Gastrocnemius medialis (tissue), 4 donors: ENCODE measurements around the gene SLC30A7. TPM values are rescaled to one million over a fixed set of nuclear protein-coding genes. Genes with fewer than 3 reads are reported as not detected.

ENCODE experiments used
- ATAC-seq, 2 donors: fragments of 150-250 bp; one replicate each; pipeline ENCODE4 v1.9.1; 2016
- DNase-seq, 2 donors: peaks; one replicate each; pipeline ENCODE4 v3.0.0-alpha.2; 2019
- H3K27ac ChIP-seq, 4 donors: fragments of 200-600 bp; sonication (generic); 1 replicate in 1 of 4; 2 replicates in 3 of 4; pipeline ENCODE4 v1.5.1; 2016 to 2018; ENCODE audit warnings: mild to moderate bottlenecking in 2 of 4, moderate library complexity in 1 of 4
- H3K27me3 ChIP-seq, 3 donors: fragments of 200-600 bp; sonication (generic) in 2 of 3; 1 replicate in 1 of 3; 2 replicates in 2 of 3; pipeline versions ENCODE4 v1.5.1 to v1.6.0; 2016 to 2019; ENCODE audit warnings: mild to moderate bottlenecking in 1 of 3, moderate library complexity in 1 of 3
- H3K36me3 ChIP-seq, 2 donors: fragments of 200-600 bp; sonication (generic) in 1 of 2; one replicate each; pipeline ENCODE4 v1.5.1; 2017 to 2018
- H3K4me1 ChIP-seq, 2 donors: fragments of 200-600 bp; sonication (generic) in 1 of 2; one replicate each; pipeline ENCODE4 v1.5.1; 2016 to 2017; ENCODE audit warnings: mild to moderate bottlenecking in 2 of 2
- H3K4me3 ChIP-seq, 4 donors: fragments of 200-600 bp; sonication (generic) in 3 of 4; 1 replicate in 1 of 4; 2 replicates in 3 of 4; pipeline ENCODE4 v1.5.1; 2016 to 2019; ENCODE audit warnings: mild to moderate bottlenecking in 2 of 4
- H3K9me3 ChIP-seq, 3 donors: fragments of 200-600 bp; sonication (generic) in 2 of 3; 1 replicate in 1 of 3; 2 replicates in 2 of 3; pipeline ENCODE4 v1.5.1; 2016 to 2019
- POLR2A ChIP-seq, 2 donors: fragments of 450-650 bp; IDR thresholded peaks; one replicate each; pipeline ENCODE4 v1.6.1; 2017; ENCODE audit warnings: antibody characterized with exemption in 2 of 2, mild to moderate bottlenecking in 2 of 2, moderate library complexity in 2 of 2
- in situ Hi-C, 4 donors: fragments of 200-750 bp; cut with MboI; loops; one replicate each; pipeline versions ENCODE4 v1.15.0 to v1.8.0; 2017; ENCODE audit warnings: low sequenced_read_pairs in 4 of 4
- intact Hi-C: fragments of 100-400 bp; cut with DNase I; formaldehyde crosslinking; loops from one replicate; pipeline ENCODE4 v1.15.1; 2023; ENCODE audit warnings: low total_unique reads
- total RNA-seq, 4 donors: library from RNA; depleted of rRNA; stranded (reverse); fragments of >200 nt; gene quantifications; one replicate each; pipeline versions ENCODE4 v1.1.0 to v1.2.3, GENCODE V29; 2016
- TF ChIP-seq, protein P1 (sequence below), 5 experiments: fragments of 450-650 bp in 3 of 5; fragments of 200-600 bp in 2 of 5; sonication (generic) in 2 of 5; IDR thresholded peaks in 4 of 5; conservative IDR thresholded peaks in 1 of 5; 1 replicate in 4 of 5; 2 replicates in 1 of 5; pipeline ENCODE4 v1.5.1; 2016 to 2019; ENCODE audit warnings: antibody characterized with exemption in 5 of 5, mild to moderate bottlenecking in 3 of 5, moderate library complexity in 3 of 5

SLC30A7 gene
- total RNA-seq, 4 donors from 2014 or later, result 1.5 to 6.2 (median 3.5) TPM

- H3K27me3 ChIP-seq, result no peaks in the 10 kb centered on the region
- H3K4me3 ChIP-seq, result no peak overlapping the region
- intact Hi-C loops (loop anchor here (5.0 kb wide), 1 partner anchor 260 kb away; no protein-coding TSS in a partner anchor), in situ Hi-C loops (loop anchor here (5.0 to 25.0 kb wide), 8 partner anchors 255 to 1062 kb away; no protein-coding TSS in a partner anchor)
- no peaks in the 10 kb centered on the region for H3K36me3 ChIP-seq
- no peak for ATAC-seq
- no peak for TF ChIP-seq POLR2A (IDR thresholded peaks at IDR 0.05)
- TF ChIP-seq, protein P1, sequence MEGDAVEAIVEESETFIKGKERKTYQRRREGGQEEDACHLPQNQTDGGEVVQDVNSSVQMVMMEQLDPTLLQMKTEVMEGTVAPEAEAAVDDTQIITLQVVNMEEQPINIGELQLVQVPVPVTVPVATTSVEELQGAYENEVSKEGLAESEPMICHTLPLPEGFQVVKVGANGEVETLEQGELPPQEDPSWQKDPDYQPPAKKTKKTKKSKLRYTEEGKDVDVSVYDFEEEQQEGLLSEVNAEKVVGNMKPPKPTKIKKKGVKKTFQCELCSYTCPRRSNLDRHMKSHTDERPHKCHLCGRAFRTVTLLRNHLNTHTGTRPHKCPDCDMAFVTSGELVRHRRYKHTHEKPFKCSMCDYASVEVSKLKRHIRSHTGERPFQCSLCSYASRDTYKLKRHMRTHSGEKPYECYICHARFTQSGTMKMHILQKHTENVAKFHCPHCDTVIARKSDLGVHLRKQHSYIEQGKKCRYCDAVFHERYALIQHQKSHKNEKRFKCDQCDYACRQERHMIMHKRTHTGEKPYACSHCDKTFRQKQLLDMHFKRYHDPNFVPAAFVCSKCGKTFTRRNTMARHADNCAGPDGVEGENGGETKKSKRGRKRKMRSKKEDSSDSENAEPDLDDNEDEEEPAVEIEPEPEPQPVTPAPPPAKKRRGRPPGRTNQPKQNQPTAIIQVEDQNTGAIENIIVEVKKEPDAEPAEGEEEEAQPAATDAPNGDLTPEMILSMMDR (IDR thresholded peaks at IDR 0.05 in 4 of 5, conservative IDR thresholded peaks at IDR 0.05 in 1 of 5), result no peak
- H3K4me1 ChIP-seq, result peaks cover 0 to 4% of the 10 kb centered on the region in 2 donors
- DNase-seq, result no peak
- H3K9me3 ChIP-seq, result no peaks in the 10 kb centered on the region
- H3K27ac ChIP-seq, result no peak overlapping the region
These were observed 29.0 kb upstream of the SLC30A7 start for GRCh38 chr1:100866901-100867206.

DNA sequence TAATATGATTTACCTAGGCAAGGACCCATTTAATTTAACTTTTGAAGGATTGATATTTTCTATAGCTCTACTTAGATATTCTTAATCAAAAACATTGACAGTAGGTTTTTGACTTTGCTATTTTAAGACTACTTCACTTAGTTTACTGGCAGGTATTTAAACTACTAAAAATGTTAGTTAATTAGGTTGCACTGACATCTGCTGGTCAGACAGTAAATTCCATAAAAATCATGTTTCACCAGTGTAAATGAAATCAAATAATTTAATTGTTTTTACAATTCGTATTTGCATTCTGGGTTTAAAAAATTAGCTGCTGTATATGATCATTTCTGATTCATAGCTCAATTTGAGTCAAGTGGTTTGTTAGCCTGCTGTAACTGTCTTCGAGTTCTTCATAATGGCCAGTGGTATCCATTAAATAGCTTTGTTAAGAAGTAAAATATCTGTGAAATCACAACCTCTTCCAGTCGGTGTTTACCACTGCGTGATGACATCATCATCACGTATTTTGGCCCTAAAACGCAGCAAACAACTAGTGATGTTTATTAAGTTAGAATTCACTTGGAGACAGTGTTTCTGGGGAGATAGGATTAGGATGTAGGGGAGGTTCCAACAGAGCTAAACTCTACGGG is 27.4 kb upstream of the SLC30A7 start:
- Histone ChIP-seq H3K4me1 (peaks cover 0 to 4% of the 10 kb centered on the region in 2 donors), H3K4me3 (no peak overlapping the region), H3K9me3 (no peaks in the 10 kb centered on the region), H3K27ac (no peak overlapping the region), H3K36me3 (no peaks in the 10 kb centered on the region), H3K27me3 (no peaks in the 10 kb centered on the region)
- intact Hi-C loops (loop anchor here (2.0 to 5.0 kb wide), 2 partner anchors 261 to 406 kb away; no protein-coding TSS in a partner anchor), in situ Hi-C loops (loop anchor here (5.0 to 25.0 kb wide), 8 partner anchors 256 to 1064 kb away; no protein-coding TSS in a partner anchor)
- ATAC-seq, result no peak
- no peak for DNase-seq
- TF ChIP-seq, protein P1 (IDR thresholded peaks at IDR 0.05 in 4 of 5, conservative IDR thresholded peaks at IDR 0.05 in 1 of 5), result peak; percentile 29 to 67 (median 64)
- TF ChIP-seq POLR2A (IDR thresholded peaks at IDR 0.05), result no peak

DNA sequence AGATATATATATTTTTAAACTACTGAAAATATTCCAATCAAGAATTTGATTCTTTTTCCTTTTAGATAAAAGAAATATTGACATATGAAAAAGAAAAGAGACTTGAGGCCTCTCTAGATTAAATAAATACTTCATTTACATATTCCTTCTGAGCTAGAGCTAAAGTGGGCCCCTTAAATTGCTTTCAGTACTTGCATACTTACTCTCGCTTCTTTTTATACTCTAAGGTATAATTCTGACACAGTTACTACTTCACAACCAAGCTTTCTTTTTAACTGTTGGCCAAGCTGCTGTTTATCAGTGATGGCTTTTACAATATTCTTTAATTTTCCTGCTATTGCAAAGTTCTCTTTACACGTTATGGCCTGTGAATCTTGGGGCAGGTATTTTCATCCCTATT is 25.9 kb upstream of the SLC30A7 start:
- ATAC-seq, result no peak
- in situ Hi-C loops, result loop anchor here (5.0 to 25.0 kb wide), 8 partner anchors 258 to 1065 kb away; no protein-coding TSS in a partner anchor
- Histone ChIP-seq H3K4me3 (no peak overlapping the region), H3K4me1 (peaks cover 0 to 4% of the 10 kb centered on the region in 2 donors), H3K36me3 (no peaks in the 10 kb centered on the region), H3K27ac (no peak overlapping the region), H3K27me3 (no peaks in the 10 kb centered on the region), H3K9me3 (no peaks in the 10 kb centered on the region)
- intact Hi-C loops, result loop anchor here (2.0 to 5.0 kb wide), 2 partner anchors 263 to 407 kb away; no protein-coding TSS in a partner anchor
- TF ChIP-seq, protein P1 (IDR thresholded peaks at IDR 0.05 in 4 of 5, conservative IDR thresholded peaks at IDR 0.05 in 1 of 5), result no peak
- TF ChIP-seq POLR2A (IDR thresholded peaks at IDR 0.05), result no peak
- no peak for DNase-seq

DNA sequence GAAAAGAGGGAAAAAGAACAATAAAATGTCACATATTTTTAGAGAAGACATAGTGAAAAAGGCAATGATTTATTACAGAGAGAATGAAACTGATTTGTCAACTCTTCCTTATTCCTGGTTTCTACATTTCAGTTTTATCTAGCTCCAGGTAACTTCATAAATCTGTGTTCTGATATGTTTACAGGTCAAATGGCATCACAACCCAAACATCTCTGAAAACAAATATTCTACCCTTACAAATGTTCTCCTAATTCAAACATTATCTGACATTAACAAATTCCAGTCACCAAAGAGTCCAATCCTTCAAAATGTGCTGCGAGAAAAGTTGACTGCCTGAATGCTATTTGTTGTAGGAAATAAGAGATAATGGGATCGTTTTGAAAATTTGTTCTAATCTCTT is 21.5 kb upstream of the SLC30A7 start:
- Histone ChIP-seq H3K4me1 (no peaks in the 10 kb centered on the region), H3K4me3 (no peak overlapping the region), H3K36me3 (no peaks in the 10 kb centered on the region), H3K27ac (no peak overlapping the region), H3K9me3 (no peaks in the 10 kb centered on the region), H3K27me3 (no peaks in the 10 kb centered on the region)
- intact Hi-C loops, result no loop called here
- DNase-seq (no peak), ATAC-seq (no peak)
- in situ Hi-C loops, result loop anchor here in 3 of 4 donors (25.0 kb wide), 4 partner anchors 262 to 1062 kb away; no protein-coding TSS in a partner anchor
- TF ChIP-seq POLR2A (IDR thresholded peaks at IDR 0.05), result no peak
- TF ChIP-seq, protein P1 (IDR thresholded peaks at IDR 0.05 in 4 of 5, conservative IDR thresholded peaks at IDR 0.05 in 1 of 5), result no peak
